Neural progenitor cell (in vitro differentiated cells): ENCODE data around the gene AFF2.

Experiments used
- CTCF ChIP-seq: fragments of 200-600 bp; sonication (generic); IDR thresholded peaks from 2 replicates; pipeline ENCODE4 v1.5.1; 2017; ENCODE audit warnings: antibody characterized with exemption, mild to moderate bottlenecking
- EZH2 ChIP-seq: fragments of 200-600 bp; sonication (generic); IDR thresholded peaks from 2 replicates; pipeline ENCODE4 v1.6.1; 2017; ENCODE audit warnings: antibody characterized with exemption, mild to moderate bottlenecking, moderate library complexity

GRCh38 chrX:148517176-148517575 is 16.8 kb downstream of the AFF2 start:
- no peak for TF ChIP-seq CTCF
- TF ChIP-seq EZH2, result no peak
